ENCODE results near the gene F8A3.

- TF ChIP-seq CTCF (IDR thresholded peaks at IDR 0.05) (no peak), POLR2A (IDR thresholded peaks at IDR 0.05) (no peak)
Observed at GRCh38 chrX:155505296-155505695, 46.9 kb upstream of the F8A3 start.

Data from testis (tissue), 2 donors.